ENCODE results near the gene FRMD6.

GRCh38 chr14:51677738-51678137 lies 26.0 kb downstream of the FRMD6 start:
- TF ChIP-seq POLR2A (IDR thresholded peaks at IDR 0.05; ENCODE audit: low read depth) (no peak), POLR2AphosphoS5 (IDR thresholded peaks at IDR 0.05) (no peak)
- TF ChIP-seq, protein P1, sequence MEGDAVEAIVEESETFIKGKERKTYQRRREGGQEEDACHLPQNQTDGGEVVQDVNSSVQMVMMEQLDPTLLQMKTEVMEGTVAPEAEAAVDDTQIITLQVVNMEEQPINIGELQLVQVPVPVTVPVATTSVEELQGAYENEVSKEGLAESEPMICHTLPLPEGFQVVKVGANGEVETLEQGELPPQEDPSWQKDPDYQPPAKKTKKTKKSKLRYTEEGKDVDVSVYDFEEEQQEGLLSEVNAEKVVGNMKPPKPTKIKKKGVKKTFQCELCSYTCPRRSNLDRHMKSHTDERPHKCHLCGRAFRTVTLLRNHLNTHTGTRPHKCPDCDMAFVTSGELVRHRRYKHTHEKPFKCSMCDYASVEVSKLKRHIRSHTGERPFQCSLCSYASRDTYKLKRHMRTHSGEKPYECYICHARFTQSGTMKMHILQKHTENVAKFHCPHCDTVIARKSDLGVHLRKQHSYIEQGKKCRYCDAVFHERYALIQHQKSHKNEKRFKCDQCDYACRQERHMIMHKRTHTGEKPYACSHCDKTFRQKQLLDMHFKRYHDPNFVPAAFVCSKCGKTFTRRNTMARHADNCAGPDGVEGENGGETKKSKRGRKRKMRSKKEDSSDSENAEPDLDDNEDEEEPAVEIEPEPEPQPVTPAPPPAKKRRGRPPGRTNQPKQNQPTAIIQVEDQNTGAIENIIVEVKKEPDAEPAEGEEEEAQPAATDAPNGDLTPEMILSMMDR (IDR thresholded peaks at IDR 0.05), result no peak

Measured in esophagus muscularis mucosa (tissue), 3 donors.